Esophagus squamous epithelium (tissue), 4 donors: ENCODE data around the gene CSNK2A2.

Experiments used
- CTCF ChIP-seq, 6 experiments: fragments of 450-650 bp in 4 of 6; fragments of 200-600 bp in 2 of 6; sonication (generic) in 2 of 6; IDR thresholded peaks; one replicate each; pipeline ENCODE4 v1.5.1; 2016 to 2019; ENCODE audit warnings: antibody characterized with exemption in 6 of 6, mild to moderate bottlenecking in 4 of 6, moderate library complexity in 4 of 6
- POLR2A ChIP-seq, 4 donors: fragments of 450-650 bp; IDR thresholded peaks; one replicate each; pipeline ENCODE4 v1.6.1; 2017; ENCODE audit warnings: antibody characterized with exemption in 4 of 4, mild to moderate bottlenecking in 4 of 4, moderate library complexity in 3 of 4

- TF ChIP-seq CTCF (IDR thresholded peaks at IDR 0.05) (no peak), POLR2A (IDR thresholded peaks at IDR 0.05) (no peak)
Observed at GRCh38 chr16:58148526-58148925, 49.4 kb downstream of the CSNK2A2 start.
